WERI-Rb-1 (cell line): Measurements from ENCODE around the gene IRX3.

Source experiments
- DNase-seq: peaks from one replicate; pipeline ENCODE4 v3.0.0-alpha.2; 2020
- H3K27ac ChIP-seq: fragments of 250-450 bp; sonication (Bioruptor Pico); 2 replicates; pipeline ENCODE4 v1.5.1; 2020; ENCODE audit warnings: mild to moderate bottlenecking, moderate library complexity
- H3K27me3 ChIP-seq: fragments of 250-450 bp; sonication (Bioruptor Pico); 2 replicates; pipeline ENCODE4 v1.5.1; 2021; ENCODE audit warnings: mild to moderate bottlenecking, low read depth, moderate library complexity; ENCODE audit not compliant: insufficient read depth, severe bottlenecking
- H3K36me3 ChIP-seq: fragments of 250-450 bp; sonication (Bioruptor Pico); 2 replicates; pipeline ENCODE4 v1.5.1; 2020; ENCODE audit warnings: mild to moderate bottlenecking, moderate library complexity
- H3K4me3 ChIP-seq: 2 replicates; pipeline ENCODE4 v1.5.1; 2011; ENCODE audit warnings: low read depth, mild to moderate bottlenecking, control low read depth, low read length
- H3K9me3 ChIP-seq: fragments of 250-450 bp; sonication (Bioruptor Pico); 2 replicates; pipeline ENCODE4 v1.5.1; 2021; ENCODE audit warnings: mild to moderate bottlenecking, moderate library complexity; ENCODE audit not compliant: severe bottlenecking
- TF ChIP-seq, protein P1 (sequence below): IDR thresholded peaks from 2 replicates; pipeline ENCODE4 v1.5.1; 2011; ENCODE audit warnings: low read depth, mild to moderate bottlenecking, control low read depth, inconsistent platforms, low read length

IRX3 gene

DNA sequence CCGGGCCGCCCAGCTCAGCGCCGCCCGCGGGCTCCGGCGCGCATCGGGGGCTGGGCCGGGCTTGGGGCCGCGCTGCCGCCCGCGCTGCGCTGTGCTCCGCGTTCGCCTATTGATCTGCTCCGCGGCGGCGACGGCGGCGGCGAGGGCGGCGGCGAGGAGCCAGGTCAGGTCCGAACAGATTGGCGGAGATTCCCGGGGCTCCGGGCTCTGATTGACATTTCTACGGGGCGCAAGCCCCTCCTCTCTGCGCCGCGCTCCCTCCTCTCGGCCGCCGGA lies 559 bp downstream of the IRX3 start:
- Histone ChIP-seq H3K4me3 (peak overlapping the region; percentile 62), H3K27ac (no peak overlapping the region), H3K9me3 (no peaks in the 10 kb centered on the region), H3K36me3 (no peaks in the 10 kb centered on the region), H3K27me3 (peaks cover 43% of the 10 kb centered on the region)
- peak; percentile 69 for DNase-seq
- TF ChIP-seq, protein P1, sequence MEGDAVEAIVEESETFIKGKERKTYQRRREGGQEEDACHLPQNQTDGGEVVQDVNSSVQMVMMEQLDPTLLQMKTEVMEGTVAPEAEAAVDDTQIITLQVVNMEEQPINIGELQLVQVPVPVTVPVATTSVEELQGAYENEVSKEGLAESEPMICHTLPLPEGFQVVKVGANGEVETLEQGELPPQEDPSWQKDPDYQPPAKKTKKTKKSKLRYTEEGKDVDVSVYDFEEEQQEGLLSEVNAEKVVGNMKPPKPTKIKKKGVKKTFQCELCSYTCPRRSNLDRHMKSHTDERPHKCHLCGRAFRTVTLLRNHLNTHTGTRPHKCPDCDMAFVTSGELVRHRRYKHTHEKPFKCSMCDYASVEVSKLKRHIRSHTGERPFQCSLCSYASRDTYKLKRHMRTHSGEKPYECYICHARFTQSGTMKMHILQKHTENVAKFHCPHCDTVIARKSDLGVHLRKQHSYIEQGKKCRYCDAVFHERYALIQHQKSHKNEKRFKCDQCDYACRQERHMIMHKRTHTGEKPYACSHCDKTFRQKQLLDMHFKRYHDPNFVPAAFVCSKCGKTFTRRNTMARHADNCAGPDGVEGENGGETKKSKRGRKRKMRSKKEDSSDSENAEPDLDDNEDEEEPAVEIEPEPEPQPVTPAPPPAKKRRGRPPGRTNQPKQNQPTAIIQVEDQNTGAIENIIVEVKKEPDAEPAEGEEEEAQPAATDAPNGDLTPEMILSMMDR: no peak

DNA sequence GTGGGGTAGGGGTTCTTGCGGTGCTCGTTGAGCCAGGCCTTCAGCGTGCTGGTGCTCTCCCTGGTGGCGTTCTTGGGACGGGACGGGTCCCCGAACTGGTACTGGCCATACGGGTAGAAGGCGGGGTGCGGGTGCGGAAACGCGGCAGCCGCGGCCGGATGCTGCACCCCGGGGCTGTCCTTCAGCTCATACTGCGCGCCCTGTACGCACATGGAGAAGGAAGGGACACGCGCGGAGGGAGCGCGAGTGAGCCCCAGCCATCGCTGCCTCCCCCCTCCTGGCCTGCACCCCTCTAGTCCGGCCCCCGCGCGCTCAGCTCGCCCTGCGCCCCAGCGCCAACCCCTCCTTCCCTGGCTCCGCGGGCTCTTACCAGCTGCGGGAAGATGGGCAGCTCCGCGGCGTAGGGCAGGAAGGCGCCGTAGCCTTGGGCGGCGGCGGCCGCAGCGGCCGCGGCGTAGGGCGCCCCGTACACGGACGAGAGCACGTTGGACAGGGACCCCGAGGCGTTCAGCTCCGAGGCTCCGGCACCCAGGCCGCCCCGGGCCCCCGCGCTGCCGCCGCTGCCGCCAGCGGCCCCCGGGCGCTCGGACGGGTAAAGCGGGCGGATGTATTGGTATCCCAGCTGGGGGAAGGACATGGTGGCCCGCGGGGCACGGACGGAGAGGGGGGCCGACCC lies 1.0 kb downstream of the IRX3 start:
- Histone ChIP-seq H3K36me3 (no peaks in the 10 kb centered on the region), H3K9me3 (no peaks in the 10 kb centered on the region), H3K4me3 (peak overlapping the region; percentile 62), H3K27me3 (peaks cover 43% of the 10 kb centered on the region), H3K27ac (no peak overlapping the region)
- peak; percentile 25 for DNase-seq
- TF ChIP-seq, protein P1: no peak

DNA sequence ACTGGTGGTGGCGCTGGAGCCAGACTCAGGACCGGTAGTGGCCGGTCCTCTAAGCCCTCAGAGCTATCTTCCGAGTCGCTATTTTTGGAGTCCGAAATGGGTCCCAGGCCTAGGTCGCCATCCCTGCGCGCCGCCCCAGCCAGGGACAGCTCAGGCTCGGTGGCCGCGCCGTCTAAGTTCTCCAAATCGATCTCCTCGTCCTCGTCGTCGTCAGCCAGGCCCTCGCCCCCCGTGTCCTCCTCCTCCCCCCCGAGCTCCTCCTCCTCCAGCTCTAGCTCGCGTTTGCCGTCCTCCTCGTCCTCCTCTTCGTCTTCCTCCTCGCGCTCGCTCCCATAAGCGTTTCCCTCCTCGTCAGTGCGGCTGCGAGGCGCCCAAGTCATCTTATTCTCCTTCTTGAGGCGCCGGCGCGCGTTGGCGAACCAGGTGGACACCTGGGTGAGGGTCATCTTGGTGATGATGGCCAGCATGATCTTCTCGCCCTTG lies 1.6 kb downstream of the IRX3 start:
- H3K9me3 ChIP-seq: no peaks in the 10 kb centered on the region
- DNase-seq: no peak
- TF ChIP-seq, protein P1: no peak
- H3K36me3 ChIP-seq: no peaks in the 10 kb centered on the region
- H3K27ac ChIP-seq: no peak overlapping the region
- peak overlapping the region; percentile 62 for H3K4me3 ChIP-seq
- peaks cover 43% of the 10 kb centered on the region for H3K27me3 ChIP-seq

DNA sequence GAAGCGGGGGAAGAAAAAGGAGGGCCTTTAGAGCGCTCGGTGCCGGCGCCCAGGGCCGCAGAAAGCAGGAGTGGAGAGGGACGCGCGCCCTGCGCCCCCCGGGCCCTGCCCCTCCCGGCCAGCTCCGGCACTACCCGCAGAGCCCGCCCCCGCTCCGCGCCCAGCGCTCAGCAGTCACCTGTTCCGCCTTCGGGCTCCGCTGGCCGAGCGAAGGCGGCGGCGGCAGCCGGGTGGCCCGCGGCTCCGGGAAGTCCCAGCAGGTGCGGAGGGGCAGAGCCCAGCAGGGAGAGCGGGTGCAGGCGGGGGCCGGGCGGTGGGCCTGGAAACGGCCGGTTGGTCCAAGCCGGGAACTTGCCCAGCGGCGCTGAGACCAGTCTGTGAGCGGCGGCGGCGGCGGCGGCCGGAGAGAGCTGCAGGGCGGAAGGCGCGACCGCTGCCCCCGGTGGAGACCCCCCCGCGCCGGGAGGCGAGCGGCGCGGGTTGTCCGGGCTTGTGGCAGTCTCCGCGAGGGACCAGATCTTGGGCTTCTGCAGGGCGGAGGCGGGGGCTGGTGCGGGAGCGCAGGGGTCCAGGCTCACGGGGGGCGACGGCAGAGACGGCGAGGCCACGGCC lies 2.2 kb downstream of the IRX3 start:
- peaks cover 41% of the 10 kb centered on the region for H3K27me3 ChIP-seq
- H3K27ac ChIP-seq: no peak overlapping the region
- no peaks in the 10 kb centered on the region for H3K36me3 ChIP-seq
- H3K9me3 ChIP-seq: no peaks in the 10 kb centered on the region
- TF ChIP-seq, protein P1: no peak
- peak; percentile 12 for DNase-seq
- peak overlapping the region; percentile 62 for H3K4me3 ChIP-seq

DNA sequence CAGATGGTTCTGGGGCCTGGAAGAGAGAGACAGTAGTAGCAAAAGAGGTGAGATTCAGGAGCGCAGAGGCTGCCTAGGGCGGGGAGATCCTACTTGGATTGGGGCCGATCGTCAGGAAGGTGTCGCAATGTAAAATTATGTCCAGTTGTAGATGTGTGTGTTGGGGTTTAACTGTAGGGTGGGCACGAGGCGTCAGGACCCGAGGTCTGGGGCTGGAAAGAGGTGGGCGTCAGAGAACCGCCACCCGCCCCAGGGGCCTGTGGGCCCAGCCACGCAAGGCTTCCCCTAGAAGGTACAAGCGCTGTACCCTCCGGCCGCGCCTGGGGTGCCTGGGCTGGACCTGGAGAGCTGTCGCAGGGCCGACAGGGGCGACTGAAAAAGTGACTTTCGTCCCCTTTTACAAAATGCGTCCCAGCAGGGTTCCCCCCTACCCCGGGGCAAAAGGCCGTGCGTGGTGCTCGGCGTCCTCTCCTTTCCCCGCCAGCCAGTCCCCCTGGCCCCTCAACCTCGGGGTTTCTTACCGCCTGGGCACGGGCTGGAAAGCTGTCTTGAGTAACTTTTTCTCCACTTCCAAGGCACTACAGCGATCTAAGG lies 2.8 kb downstream of the IRX3 start:
- peaks cover 35% of the 10 kb centered on the region for H3K27me3 ChIP-seq
- no peak overlapping the region for H3K27ac ChIP-seq
- H3K9me3 ChIP-seq: no peaks in the 10 kb centered on the region

More for the DNA sequence above, 2.8 kb downstream of the IRX3 start:
- TF ChIP-seq, protein P1: no peak
- peak overlapping the region; percentile 19; the same call in 1 of the 2 replicates for H3K4me3 ChIP-seq
- no peak for DNase-seq
- H3K36me3 ChIP-seq: no peaks in the 10 kb centered on the region
